ENCODE data around the gene XPA. TPM values are rescaled to one million over a fixed set of nuclear protein-coding genes. Genes with fewer than 3 reads are reported as not detected.

Gene XPA
- total and polyA plus RNA-seq, 8 donors: 4.9 to 12.6 (median 7.0) TPM

- Histone ChIP-seq H3K27ac (no peak overlapping the region), H3K27me3 (peaks cover 0 to 3% (median 0%) of the 10 kb centered on the region in 4 donors), H3K4me1 (no peaks in the 10 kb centered on the region), H3K4me3 (no peak overlapping the region), H3K9me3 (no peaks in the 10 kb centered on the region), H3K36me3 (no peaks in the 10 kb centered on the region)
- TF ChIP-seq CTCF (IDR thresholded peaks at IDR 0.05): no peak
- DNase-seq (no peak), ATAC-seq (no peak), FAIRE-seq (no peak)
- intact Hi-C loops (cut with DNase I): loop anchor here in 2 of 3 donors (5.0 kb wide), 1 partner anchor 191 kb away; no protein-coding TSS in a partner anchor
- 42 to 47% methylated on average over 12 of the region's 12 CpGs for WGBS, 2 donors
Measured at GRCh38 chr9:97711223-97711626, 14.1 kb upstream of the XPA start.

- Histone ChIP-seq H3K4me3 (no peak overlapping the region), H3K9me3 (no peaks in the 10 kb centered on the region), H3K27me3 (peaks cover 0 to 3% (median 0%) of the 10 kb centered on the region in 4 donors), H3K36me3 (no peaks in the 10 kb centered on the region), H3K4me1 (no peaks in the 10 kb centered on the region), H3K27ac (no peak overlapping the region)
- FAIRE-seq: peak; percentile 43
- TF ChIP-seq CTCF (IDR thresholded peaks at IDR 0.05): peak; percentile 71 to 88 (median 78)
- intact Hi-C loops (cut with DNase I): loop anchor here in 2 of 3 donors (5.0 kb wide), 1 partner anchor 192 kb away; no protein-coding TSS in a partner anchor
- DNase-seq: peak in 3 of 6 donors; percentile 21 to 58 (median 37)
- peak; percentile 82 to 99 (median 96) for ATAC-seq
- 22% methylated on average over 9 of the region's 9 CpGs for WGBS, 2 donors
Measured at GRCh38 chr9:97710356-97711222, 13.4 kb upstream of the XPA start.

DNA sequence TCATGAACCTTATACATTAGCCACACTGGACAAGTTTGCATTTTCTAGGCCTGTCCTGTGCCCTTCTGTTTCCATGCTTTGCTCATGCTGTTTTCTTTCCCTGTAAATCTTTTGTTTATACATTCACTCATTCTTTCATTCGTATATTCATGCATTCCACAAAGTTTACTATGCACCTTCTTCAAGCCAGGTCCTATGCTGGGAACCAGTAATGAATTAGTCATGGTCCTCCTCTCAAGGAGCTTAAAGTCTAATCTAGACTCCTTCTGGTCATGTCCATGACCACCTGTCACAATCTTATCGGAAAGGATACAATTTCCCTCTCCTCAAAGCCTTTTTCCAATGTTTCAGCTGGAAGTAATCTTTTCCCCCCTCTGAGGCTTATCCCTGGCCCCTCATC is 9.1 kb upstream of the XPA start:
- no peak for FAIRE-seq
- no peak for ATAC-seq
- 71 to 84% methylated on average over 2 of the region's 2 CpGs for WGBS, 2 donors

GRCh38 chr9:97705354-97705950 is 8.3 kb upstream of the XPA start:
- Histone ChIP-seq H3K4me3 (no peak overlapping the region), H3K27ac (no peak overlapping the region), H3K4me1 (peaks cover 0 to 7% (median 5%) of the 10 kb centered on the region in 3 donors), H3K9me3 (no peaks in the 10 kb centered on the region), H3K27me3 (no peaks in the 10 kb centered on the region), H3K36me3 (no peaks in the 10 kb centered on the region)
- 53 to 62% methylated on average over 3 of the region's 3 CpGs for WGBS, 2 donors
- FAIRE-seq: no peak
- no peak for DNase-seq
- TF ChIP-seq CTCF (IDR thresholded peaks at IDR 0.05): no peak
- intact Hi-C loops (cut with DNase I): no loop called here
- no peak for ATAC-seq

More for the DNA sequence above, 9.1 kb upstream of the XPA start:
- H3K36me3 ChIP-seq: no peaks in the 10 kb centered on the region
- TF ChIP-seq CTCF (IDR thresholded peaks at IDR 0.05): no peak
- no peak overlapping the region for H3K4me3 ChIP-seq
- no peaks in the 10 kb centered on the region for H3K27me3 ChIP-seq
- DNase-seq: no peak
- H3K27ac ChIP-seq: no peak overlapping the region
- no peaks in the 10 kb centered on the region for H3K9me3 ChIP-seq
- peaks cover 0 to 7% (median 5%) of the 10 kb centered on the region in 3 donors for H3K4me1 ChIP-seq
- intact Hi-C loops (cut with DNase I): no loop called here

Data from pancreas (tissue), 10 donors.